ENCODE results near the gene ARL3.

The ARL3 gene

DNA sequence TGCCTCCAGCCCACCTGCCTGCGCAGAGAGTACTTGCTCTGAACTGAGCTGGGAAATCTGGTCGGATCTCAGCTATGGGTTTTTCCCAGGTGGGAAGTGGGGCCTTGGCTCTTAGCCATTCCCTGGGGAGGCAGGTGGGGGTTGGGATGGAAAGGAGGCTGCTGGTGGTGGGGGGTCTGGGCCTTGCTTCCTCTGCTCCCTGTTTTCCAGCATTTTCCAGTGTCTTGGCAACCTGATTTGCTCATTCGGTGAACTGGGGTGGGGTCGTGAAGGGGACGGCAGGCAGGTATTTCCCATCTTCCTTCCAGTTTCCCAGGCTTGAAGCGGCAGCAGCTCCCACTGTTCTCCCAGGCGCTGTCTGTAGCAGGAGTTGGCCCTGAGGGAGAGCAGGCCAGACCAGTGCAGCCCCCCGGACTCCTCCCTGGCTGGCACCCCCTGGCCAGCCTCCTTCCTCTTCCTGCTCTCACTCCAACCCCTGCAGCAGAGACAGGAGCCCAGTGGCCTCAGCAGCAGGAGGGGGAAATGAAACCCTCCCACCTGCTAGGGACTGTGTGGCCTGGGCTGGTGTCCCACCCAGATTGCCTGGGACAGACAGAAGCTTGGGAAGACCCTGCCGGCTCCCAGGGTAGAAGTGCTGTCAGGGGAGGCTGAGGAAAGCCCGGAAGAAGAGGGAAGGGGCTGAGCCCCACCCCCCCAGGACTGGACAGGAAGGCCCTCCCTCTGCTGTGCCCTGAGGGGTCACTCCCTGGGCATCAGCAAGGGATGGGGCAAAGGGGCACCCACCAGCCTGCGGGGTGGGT is 63.3 kb downstream of the ARL3 start:
- DNase-seq (ENCODE audit: low spot score) = no peak

DNA sequence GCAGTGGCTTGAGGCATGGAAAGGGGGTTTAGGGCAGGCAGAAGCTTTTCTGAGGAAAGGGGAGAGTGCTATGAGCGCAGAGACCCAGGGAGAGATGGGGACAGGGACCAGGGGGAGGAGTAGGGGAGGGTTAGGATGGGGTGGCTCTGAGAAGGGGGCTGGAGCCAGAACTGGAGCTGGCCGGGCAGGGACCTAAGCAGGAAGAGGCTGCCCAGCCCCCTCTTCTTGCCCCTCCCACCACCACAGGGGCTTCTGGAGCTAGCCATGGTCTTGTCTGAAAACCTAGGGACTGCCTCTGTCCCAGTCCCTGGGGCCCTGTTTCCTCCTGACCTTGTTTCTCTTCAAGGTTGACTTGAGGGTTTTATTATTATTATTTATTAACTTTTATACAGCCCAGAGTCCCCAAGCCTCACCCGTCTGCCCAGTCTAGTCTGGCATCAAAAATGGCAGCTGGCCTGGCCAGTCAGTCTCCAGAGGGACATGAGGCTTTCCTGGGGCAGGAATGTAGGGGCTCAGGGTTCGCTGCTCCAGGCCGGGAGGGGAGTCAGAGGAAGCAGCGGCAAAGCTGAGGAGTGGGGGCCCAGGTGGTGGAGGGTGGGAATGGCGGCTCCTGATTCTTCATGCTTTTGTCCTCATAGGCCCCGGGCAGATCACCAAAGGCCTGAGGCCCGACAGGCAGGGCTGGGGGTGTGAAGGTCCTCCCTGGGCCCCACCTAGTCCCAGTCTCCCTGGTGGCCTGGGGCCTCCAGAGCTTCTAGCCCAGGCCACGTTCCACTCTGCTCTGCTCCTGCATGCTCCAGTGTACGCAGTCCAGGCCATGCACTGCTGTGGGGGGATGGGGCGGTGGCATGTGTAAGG is 64.2 kb downstream of the ARL3 start:
- no peak for DNase-seq (ENCODE audit: low spot score)

DNA sequence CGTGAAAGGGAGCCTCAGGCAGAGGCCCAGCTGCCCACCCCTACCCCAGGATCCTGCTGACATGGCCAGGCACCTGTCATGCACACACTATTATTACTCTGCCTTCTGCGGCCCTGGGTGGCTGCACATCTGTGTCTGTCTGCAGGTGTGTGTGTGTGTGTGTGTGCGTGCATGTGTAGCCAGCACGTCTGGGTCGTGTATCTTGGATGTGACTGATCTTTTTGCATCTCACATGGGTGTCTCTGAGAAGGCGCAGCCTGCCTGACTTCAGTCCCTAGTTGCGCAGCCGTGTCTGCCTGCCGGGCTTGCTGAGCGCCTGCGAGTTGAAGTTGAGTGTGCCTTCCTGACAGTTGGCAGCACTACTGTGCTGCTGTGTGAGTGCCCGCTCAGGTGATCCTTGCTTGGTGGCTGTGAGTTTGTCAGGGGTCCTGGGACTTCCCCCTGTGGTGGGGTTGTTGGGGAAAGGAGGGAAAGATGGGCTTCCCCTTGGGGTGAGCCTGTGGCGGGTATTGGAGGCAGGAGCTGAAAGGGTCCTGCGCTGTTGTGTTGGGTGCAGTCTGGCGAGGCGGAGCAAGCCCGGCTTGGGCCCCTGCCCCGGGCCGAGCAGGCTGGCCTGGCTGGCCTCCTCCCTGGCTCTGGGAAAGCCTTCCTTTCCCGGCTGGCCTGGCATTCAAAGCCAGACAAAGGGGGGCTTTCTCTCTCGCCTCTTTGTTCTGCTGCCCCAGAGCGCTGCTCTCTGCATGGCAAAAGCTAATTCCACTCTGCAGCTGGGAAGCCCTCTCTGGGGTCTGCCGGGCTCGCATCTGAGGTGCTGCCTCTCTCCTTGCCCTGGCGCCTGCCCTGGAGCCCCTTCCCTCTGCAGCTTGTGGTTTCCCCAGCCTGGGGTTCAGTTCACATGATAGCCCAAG is 65.1 kb downstream of the ARL3 start:
- DNase-seq (ENCODE audit: low spot score) = peak; percentile 32

DNA sequence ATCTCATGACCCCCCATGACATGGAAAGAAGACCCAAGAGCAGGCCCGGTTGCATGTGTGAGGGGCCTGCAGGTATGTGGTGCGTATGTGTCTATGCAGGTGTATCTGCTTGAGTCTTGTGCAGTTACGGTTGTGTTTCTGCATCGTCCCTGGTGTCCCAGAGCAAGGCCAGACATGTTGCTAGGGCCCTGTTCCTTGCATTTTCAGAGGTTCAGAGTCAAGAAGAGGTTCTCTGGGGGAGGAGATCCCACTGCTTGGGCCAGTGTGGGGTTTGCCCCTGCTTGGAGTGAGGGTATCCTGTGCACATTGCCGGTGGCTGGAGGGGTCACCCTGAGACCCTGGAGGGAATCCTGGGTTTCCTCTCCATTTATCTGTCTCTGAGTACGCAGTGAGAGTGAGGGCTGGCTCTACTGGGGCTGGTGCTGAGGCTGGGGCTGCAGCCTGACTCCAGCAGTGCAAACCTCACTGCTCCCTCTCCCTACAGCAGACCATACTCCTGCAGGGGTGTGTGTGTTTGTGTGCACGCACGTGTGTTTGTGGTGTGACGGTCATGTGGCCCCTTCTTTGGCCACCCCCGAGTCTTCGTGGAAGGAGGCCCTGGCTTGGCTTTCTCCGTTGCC is 65.8 kb downstream of the ARL3 start:
- no peak for DNase-seq (ENCODE audit: low spot score)

DNA sequence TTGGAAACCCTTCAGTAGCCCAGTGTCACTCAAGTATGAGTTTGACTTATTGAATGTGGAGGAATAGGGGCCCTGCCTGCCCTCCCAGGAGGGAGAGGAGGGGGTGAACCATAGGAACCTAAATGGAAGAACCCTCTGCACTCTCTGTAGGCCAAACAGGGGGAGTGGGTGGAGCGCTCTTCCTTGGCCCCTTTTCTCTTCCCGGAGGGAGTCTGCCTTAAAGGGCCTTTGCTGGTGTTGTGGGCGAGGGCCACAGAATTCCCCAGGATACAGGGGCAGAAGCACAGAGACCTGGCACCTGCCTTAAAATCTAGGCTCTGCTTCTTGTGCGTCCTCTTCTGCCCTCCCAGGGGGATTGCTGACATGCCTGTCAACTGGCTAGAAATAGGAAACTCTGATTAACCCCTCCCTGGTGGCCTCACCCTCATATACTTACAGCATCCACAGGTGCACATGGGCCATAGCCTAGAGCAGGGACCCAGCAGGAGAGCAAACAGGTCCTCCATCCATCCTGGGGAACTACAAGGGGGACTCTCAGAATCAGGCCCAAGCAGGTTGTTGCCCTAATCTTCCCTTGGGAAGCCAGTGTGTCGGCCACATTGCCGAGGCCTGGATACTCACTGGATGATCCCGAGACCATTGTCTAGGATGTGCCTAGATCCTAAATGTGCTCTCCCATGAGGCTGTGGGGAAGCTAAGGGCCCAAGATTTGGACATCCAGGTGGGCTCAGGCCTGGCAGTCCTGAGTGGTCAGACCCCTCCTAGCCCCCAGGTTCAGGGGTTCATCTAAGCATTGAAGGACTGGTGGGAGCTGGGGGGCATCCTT is 66.5 kb downstream of the ARL3 start:
- DNase-seq (ENCODE audit: low spot score) = no peak

DNA sequence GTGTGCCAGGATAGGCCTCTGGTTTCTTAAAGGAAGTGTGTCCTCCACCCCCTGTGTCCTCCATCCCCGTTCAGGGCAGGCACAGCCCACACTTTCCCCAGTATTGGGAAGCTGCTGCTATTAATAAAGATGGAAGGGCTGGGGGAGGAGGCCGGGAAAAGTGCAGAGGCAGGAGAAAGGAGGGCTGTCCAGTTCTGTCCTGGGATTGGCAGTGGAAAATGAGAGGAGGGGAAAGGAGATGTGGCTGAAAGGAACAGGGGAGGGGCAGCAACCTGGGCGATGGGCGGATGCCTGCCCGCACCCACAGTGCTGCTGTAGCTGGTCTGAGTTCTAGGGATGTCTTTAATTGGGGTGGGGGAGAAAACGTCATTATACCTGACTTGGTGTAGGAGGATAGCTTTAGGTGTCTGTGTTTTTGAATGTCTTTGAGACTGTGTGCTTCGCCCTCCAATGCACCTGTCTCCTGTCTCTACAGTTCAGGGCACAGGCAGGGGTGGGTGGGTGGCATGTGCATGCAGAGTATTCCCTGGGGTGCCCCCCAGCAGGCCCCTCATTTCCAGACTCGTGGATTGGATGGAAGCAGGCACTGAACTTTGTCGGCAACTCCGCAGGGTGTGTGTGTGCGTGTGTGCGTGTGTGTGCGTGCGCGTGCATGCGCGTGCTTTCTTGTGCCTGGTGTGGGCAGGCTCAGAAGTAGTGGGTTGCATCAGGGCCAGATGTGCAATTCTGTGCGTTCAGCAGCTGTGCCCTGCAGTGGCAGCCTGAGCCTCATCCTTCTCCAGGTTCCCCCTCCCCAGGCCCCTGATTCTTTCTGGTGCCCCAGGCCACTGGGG is 67.4 kb downstream of the ARL3 start:
- peak; percentile 59 for DNase-seq (ENCODE audit: low spot score)

DNA sequence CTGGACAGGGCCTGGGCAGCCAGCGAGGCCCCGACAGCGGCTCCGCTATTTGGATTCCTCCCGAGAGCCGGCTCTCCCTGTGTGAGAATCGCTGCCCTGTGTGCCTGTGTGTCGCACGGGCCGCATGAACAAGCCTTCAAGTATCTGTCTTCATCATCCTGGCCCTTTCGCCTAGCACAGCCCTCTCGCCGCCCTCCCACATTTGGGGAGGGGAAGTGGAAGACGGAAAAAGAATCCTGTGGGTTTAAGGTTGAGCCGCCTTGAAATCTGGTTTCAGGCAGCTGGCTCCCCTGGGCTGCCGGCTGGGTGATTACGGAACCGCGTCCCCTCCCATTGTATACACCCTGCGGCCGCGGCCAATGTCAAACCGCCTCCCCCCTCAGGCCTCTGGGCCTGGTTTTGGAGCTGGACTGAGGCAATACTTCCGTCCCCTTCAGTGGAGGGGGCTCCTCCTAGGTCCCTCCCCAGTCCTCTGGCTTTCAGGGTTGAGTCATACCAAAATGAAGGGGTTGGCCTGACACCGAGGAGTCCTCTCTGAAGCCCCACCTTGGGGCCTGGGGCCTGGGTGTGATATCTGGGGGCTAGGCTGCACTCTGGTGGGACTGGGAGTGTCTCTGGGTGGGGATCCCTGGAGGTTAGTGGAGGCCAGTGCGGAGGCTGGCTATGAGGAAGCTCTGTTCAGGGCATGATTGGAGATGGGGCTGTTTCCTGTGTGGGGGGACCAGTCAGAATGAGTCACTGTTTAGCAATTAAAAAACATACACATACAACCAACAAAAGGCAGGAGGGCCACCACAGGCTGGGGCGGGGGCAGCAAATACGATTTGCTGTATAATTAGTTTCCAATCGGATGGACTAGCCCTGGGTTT is 68.2 kb downstream of the ARL3 start:
- DNase-seq (ENCODE audit: low spot score) = peak; percentile 89

DNA sequence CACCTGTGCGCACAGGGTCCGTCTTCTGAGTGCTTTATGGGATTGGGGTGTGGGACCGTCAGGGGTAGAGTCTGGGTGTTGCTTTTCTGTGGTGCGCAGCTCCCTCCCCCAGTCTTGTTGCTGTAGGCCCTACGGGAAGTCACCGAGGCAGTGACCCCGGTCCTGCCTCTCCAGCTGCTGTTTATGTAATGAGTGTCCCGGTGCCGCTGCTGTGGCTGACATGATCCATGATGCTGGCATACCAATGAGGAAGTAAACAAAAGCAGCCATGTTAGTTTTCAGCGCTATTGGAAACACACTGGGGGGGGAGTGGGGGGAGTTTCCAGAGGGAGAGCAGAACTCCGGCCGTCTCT is 68.8 kb downstream of the ARL3 start:
- DNase-seq (ENCODE audit: low spot score) = peak; percentile 42

DNA sequence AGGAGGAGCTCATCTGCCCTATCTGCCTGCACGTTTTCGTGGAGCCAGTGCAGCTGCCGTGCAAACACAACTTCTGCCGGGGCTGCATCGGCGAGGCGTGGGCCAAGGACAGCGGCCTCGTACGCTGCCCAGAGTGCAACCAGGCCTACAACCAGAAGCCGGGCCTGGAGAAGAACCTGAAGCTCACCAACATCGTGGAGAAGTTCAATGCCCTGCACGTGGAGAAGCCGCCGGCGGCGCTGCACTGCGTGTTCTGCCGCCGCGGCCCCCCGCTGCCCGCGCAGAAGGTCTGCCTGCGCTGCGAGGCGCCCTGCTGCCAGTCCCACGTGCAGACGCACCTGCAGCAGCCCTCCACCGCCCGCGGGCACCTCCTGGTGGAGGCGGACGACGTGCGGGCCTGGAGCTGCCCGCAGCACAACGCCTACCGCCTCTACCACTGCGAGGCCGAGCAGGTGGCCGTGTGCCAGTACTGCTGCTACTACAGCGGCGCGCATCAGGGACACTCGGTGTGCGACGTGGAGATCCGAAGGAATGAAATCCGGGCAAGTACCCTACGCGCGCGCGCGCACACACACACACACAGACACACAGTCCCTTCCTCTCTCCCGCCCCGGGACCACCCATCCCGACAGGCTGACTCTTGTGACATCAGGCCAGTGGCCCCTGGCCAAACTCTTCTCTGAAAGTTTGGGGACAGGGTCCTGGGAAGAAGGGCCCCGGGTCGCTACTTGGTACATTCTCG is 69.4 kb downstream of the ARL3 start:
- peak; percentile 81 for DNase-seq (ENCODE audit: low spot score)

DNA sequence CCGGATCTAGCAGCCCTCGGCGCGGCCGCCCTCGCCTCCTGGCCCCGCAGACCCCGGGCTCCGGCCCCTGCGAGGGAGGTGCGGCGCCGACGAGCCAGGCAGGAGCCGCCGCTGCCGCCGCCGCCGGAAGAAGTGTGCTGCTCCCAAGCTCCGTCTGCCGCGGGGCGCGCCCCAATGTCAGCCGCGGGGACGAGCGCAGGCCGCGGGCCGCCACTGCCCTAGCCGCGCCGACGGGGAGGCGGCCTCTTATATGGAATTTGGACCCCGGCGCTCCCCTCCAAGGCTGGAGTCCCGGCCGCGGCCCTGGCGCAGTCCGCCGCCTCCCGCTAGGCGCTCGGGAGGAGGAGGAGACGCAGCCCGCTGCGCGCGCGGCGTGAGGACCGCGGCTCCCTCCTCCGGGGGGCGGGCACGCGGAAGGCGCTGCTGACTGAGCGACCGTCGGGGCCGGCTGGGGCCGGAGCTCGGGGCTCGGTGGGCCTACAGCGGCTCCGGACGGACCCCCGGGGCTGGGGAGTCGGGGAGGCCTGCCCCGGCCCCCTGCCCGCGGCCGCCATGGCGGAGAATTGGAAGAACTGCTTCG is 70.0 kb downstream of the ARL3 start, which contains the start of gene TRIM8:
Gene TRIM8, plus strand, starts transcription at position 414 of the 580 bp plus-strand sequence. Its CDS starts 139 bp downstream, at position 553.
- DNase-seq (ENCODE audit: low spot score) = peak; percentile 56

DNA sequence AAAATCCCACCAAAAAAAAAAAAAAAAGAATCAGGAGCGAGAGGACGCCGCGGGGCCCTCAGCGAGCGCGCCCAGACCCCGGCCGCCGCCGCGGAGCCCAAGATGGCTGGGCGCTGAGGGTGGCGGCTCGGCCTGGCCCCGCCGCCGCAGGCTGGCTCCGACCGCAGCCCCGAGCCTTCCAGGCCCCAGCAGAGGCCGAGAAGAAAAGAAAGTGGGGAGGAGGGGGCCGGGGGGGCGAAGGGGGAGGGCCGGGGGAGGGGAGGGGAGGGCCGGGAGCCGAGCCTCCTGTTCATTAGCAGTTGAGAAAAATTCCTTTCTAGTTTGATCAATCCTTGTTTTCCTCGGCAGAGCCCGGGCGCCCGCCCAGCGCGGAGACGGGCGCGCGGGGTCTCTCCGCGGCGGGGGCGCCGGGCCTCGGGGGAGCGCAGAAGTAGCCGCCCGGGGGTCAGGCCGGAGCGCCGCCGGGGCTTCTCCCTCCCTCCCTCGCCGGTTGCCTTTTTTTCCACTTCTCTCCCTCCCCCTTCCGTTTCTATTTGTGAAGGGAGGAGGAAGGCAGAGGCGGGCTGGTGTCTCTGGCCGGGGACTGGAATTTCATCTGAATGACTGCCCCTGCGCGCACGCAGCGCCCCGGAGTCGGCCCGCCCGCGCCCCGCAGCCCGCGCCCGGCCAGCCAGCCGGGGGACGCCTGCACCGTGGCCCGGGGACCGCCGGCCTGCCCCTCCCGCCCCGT is 70.7 kb downstream of the ARL3 start:
- DNase-seq (ENCODE audit: low spot score) = peak; percentile 35

DNA sequence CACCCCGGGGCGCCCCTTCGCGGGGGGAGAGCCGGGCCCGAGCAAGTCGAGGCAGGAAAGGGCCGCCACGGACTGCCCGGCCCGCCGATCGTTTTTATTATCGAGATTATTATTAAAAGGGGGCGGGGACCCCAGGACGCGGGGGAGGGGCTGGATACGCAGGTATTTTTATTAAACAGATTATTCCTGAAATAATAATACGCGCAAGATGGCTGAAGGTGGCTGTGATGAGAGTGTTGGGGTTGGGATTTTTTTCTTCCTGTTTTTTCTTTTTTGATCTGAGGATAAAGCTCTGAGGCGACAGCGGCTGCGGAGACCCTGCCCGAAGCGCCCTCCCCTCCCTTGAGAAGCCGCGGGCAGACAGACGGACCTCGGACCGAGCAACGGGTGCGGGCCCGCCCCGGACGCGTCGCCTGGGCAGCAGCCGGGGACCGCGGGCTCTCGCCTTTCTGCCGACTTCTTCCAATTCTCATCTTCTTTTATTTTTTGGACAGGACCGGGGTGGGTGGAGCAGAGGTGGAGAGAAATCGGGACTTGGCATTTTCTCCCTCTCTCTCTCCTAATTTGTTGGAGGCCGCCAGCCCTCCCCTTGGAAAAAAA is 71.4 kb downstream of the ARL3 start:
- DNase-seq (ENCODE audit: low spot score) = peak; percentile 51

DNA sequence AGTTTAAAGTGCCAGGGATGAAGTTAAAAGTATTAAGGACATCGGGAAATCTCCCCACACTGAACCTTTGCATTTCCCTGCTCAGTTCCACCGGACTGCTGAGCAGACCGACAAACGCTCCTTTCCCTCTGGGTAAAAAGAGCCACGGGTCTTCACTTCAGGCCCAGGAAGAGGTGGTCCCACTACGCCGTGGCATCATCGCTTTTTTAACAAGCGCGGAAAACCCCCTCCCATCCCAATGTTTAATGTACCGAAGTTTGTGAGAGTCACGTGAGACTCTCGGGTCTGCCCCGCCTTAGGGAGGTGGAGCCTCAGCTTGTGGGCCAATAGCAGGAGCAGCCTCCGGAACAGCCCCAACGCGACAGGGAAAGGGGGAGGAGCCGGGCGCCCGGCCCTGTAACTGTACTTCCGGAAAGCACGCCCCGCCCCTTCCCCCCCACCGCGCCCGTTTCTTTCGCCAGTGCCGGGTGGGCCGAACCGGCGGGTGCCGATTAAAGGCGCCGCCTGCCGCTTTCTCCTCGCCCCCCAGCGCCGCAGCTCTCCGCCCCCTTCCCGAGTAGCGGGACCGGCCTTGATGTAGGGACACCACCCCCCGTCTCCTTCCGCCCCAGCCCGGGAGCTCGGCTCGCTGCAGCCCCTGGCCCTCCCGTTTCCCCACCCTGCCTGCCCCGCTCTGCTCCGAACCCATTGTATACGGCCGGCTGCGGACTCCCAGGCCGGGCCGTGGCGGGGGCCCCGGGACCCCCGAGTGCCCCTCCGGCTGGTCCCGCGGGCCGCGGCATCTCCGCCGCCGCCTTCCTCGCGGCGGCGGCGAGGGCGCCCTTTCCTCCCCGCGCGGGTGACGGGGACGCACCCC is 72.1 kb downstream of the ARL3 start:
- peak; percentile 98 for DNase-seq (ENCODE audit: low spot score)

DNA sequence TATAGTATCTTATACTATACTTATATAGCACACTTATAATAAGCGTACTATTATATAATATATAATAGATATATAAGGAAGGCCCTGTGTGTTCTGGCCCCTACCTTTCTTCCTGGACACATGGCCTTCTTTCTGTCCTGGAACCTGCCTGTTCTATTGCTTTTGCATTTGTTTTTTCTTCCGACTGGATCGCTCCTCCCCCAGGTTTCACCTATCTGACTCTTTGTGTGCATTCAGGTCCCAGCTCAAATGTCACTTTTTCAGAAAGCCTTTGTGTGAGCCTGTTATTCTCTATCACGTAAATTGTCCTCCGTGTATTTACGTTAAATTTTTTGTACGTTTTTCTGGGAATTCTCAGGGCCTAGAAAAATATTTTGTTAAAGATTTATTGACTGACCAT is 72.8 kb downstream of the ARL3 start:
- no peak for DNase-seq (ENCODE audit: low spot score)

DNA sequence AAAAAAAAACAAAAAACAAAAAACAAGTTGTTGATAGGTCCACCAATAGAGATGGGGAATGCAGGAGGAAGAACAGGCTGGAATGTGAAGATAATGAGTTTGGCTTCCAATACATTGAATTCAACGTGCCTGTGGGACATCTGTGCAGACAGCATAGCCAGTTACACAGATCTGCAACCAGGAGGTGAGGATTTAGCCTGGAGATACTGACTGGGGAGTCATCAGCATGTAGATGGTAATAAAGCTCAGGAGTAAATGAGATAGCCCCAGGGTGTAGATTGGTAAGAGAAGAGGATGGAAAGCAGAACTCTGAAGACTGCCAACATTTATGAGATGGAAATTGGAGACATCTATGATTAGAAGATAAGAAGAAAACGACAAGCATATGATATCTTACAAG is 74.7 kb downstream of the ARL3 start:
- DNase-seq (ENCODE audit: low spot score) = no peak

DNA sequence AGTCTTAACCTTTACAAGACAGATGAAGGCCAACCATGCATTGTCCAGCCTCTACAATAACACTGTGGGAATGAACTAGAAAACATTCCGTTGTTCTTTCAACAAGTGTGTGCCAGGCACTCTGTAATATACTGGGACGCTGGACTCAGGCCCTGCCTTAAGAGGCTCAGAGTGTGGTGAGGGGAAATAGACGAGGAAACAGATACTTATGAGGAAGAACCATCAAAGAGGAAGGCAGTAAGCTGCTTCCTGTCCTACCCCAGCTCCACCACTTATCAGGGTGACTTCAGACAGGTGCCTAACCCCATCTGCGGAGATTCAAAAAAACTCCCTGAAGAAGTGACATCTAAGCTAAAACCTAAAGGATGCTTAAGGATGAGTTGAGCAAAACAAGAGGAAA is 78.8 kb downstream of the ARL3 start:
- peak; percentile 43 for DNase-seq (ENCODE audit: low spot score)
